Colonic mucosa (tissue), 4 donors: ENCODE data around the gene AGAP1. TPM values are rescaled to one million over a fixed set of nuclear protein-coding genes. Genes with fewer than 3 reads are reported as not detected.

Experiments
- DNase-seq: peaks from one replicate; pipeline ENCODE4 v3.0.0-alpha.2; 2020
- H3K27ac ChIP-seq: fragments of 200-600 bp; one replicate; pipeline ENCODE4 v1.8.0; 2021
- H3K27me3 ChIP-seq: fragments of 200-600 bp; one replicate; pipeline ENCODE4 v1.8.0; 2021
- H3K36me3 ChIP-seq: fragments of 200-600 bp; one replicate; pipeline ENCODE4 v1.8.0; 2021
- H3K4me1 ChIP-seq: fragments of 200-600 bp; one replicate; pipeline ENCODE4 v1.8.0; 2021; ENCODE audit warnings: mild to moderate bottlenecking
- H3K4me3 ChIP-seq: fragments of 200-600 bp; one replicate; pipeline ENCODE4 v1.8.0; 2021
- H3K9ac ChIP-seq, 2 donors: one replicate each; pipeline ENCODE4 v1.7.0; 2013; ENCODE audit warnings: control low read depth in 2 of 2, low read depth in 2 of 2, low read length in 2 of 2
- H3K9me3 ChIP-seq: fragments of 200-600 bp; one replicate; pipeline ENCODE4 v1.8.0; 2021
- intact Hi-C: fragments of 100-400 bp; cut with DNase I; formaldehyde crosslinking; loops from one replicate; pipeline ENCODE4 v1.14.1; 2022
- total RNA-seq, 2 donors: library from RNA; stranded (reverse); fragmentation: NEBNext Ultra II Directional in 1 of 2; extraction: Animal tissue kit (Norgen Biotek cat#: 25700) in 1 of 2; gene quantifications; one replicate each; pipeline ENCODE4 v1.2.1, GENCODE V29; 2021
- TF ChIP-seq, protein P1 (sequence below): fragments of 200-600 bp; IDR thresholded peaks from one replicate; pipeline ENCODE4 v1.8.0; 2022; ENCODE audit warnings: antibody characterized with exemption, mild to moderate bottlenecking
- donor health status: healthy.
- donor health status: DM: no; HTN: no; CAD: no.
- donor health status: DM: no; HTN: no; CAD: no.

The AGAP1 gene
- total RNA-seq, 2 donors from 2014 or later = 62.1 to 62.9 TPM

DNA sequence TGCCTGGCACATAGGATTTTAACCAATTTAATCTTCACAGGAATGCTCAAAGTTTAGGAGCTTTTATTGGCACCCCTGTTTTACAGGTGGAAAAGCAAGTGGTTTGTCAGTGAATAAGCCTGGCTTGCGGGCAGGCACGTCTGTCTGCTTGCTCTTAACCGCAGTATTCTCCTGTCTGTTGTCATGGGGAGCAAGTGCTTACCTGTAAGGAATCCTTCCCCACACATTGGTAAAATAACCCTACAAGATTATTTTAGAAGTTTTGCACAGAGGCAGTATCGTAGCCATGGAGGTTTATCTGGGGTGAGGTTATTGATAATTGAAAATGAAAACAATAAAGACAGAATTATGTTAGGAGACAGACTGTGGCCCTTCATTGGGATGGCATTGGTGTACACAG is 174.9 kb downstream of the AGAP1 start:
- intact Hi-C loops = no loop called here
- H3K4me1 ChIP-seq = no peaks in the 10 kb centered on the region
- TF ChIP-seq, protein P1, sequence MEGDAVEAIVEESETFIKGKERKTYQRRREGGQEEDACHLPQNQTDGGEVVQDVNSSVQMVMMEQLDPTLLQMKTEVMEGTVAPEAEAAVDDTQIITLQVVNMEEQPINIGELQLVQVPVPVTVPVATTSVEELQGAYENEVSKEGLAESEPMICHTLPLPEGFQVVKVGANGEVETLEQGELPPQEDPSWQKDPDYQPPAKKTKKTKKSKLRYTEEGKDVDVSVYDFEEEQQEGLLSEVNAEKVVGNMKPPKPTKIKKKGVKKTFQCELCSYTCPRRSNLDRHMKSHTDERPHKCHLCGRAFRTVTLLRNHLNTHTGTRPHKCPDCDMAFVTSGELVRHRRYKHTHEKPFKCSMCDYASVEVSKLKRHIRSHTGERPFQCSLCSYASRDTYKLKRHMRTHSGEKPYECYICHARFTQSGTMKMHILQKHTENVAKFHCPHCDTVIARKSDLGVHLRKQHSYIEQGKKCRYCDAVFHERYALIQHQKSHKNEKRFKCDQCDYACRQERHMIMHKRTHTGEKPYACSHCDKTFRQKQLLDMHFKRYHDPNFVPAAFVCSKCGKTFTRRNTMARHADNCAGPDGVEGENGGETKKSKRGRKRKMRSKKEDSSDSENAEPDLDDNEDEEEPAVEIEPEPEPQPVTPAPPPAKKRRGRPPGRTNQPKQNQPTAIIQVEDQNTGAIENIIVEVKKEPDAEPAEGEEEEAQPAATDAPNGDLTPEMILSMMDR = no peak

DNA sequence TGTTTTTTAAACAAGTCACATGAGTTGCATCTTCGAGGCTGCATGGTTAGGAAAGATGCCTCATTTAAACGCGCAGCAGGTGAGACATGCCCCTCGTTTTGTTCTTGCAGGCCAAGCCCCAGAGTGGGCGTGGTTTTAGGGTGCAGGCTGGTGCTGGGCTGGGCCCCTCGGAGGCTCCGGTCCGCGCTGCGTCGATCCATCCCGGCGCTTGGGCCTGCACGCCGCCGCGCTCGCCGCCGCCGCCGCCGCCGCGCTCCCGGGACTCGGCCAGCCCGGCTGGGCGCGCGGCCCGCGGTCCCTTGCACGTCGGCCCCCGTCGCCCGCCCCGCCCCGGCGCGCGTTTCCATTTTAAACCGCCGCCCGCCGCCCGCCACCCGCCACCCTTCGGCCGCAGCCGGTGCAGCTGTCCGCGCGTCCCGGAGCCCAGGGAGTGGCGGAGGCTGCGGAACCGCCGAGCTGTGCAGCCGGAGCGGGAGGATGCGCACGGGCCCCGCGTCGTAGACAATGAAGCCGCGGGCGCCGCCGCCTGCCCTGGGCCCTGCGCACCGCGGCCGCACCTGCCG is 175.5 kb downstream of the AGAP1 start:
- peak overlapping the region in 1 of 2 donors; percentile 66 for H3K9ac ChIP-seq
- TF ChIP-seq, protein P1 = no peak
- no peak overlapping the region for H3K27ac ChIP-seq
- no peaks in the 10 kb centered on the region for H3K27me3 ChIP-seq
- peak overlapping the region; percentile 35 for H3K4me3 ChIP-seq
- H3K4me1 ChIP-seq = no peaks in the 10 kb centered on the region
- no peaks in the 10 kb centered on the region for H3K9me3 ChIP-seq
- peak; percentile 80 for DNase-seq
- intact Hi-C loops = no loop called here
- no peaks in the 10 kb centered on the region for H3K36me3 ChIP-seq

More for the DNA sequence above, 174.9 kb downstream of the AGAP1 start:
- H3K4me3 ChIP-seq = no peak overlapping the region
- H3K27ac ChIP-seq = no peak overlapping the region
- H3K9me3 ChIP-seq = no peaks in the 10 kb centered on the region
- no peaks in the 10 kb centered on the region for H3K36me3 ChIP-seq
- H3K27me3 ChIP-seq = no peaks in the 10 kb centered on the region
- no peak overlapping the region for H3K9ac ChIP-seq
- DNase-seq = no peak

DNA sequence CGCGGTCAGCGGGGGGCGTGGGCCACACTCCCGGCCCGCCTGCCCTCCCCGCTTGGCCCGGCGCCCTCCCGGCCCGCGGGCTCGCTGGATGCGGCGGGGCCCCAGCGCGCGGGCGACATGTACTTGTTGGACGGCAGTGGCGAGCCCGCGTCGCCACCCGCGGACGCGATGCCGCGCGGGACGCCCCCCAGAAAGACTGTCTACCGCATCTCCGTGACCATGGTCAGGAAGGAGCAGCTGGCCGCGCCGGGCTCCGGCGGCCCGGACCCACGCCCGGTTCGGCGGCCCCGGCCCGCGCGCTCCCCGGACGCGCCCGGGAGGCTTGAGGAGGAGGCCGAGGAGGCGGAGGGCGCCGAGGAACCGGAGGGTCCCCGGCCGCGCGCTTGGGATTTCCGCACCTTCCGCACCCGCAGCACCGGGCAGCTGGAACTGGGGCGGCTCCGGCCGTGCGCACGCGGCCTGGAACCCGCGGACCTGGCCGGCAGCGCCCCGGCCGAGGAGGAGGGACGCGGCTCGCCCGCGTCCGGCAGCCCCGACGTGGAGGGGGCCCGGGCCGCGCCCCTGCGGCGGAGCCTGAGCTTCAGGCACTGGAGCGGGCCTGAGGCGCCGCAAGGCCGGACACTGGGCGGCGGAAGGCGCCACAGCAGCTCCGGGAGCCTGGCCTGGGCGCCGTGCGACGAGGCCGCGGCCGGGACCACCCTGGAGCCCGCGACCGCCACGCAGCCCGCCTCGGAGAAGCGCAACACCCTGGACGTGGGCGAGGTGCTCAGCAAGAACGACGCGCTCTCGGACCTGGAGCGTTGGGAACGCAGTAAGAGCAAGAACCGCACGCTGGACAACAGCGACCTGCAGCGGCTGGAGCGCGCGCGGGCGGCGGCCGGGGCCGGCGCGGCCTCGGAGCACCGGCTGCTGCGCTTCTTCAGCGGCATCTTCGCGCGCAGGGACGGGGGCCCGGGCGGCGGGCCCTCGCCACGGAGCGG is 176.4 kb downstream of the AGAP1 start:
- Histone ChIP-seq H3K4me1 (no peaks in the 10 kb centered on the region), H3K36me3 (no peaks in the 10 kb centered on the region), H3K9me3 (no peaks in the 10 kb centered on the region), H3K9ac (peak overlapping the region in 1 of 2 donors; percentile 66), H3K27me3 (no peaks in the 10 kb centered on the region), H3K27ac (no peak overlapping the region), H3K4me3 (peak overlapping the region; percentile 41)
- intact Hi-C loops = loop anchor here (5.0 kb wide), 3 partner anchors 73 to 178 kb away; partner anchors contain the start of gene AGAP1
- TF ChIP-seq, protein P1 = peak; percentile 31
- peak; percentile 59 for DNase-seq

DNA sequence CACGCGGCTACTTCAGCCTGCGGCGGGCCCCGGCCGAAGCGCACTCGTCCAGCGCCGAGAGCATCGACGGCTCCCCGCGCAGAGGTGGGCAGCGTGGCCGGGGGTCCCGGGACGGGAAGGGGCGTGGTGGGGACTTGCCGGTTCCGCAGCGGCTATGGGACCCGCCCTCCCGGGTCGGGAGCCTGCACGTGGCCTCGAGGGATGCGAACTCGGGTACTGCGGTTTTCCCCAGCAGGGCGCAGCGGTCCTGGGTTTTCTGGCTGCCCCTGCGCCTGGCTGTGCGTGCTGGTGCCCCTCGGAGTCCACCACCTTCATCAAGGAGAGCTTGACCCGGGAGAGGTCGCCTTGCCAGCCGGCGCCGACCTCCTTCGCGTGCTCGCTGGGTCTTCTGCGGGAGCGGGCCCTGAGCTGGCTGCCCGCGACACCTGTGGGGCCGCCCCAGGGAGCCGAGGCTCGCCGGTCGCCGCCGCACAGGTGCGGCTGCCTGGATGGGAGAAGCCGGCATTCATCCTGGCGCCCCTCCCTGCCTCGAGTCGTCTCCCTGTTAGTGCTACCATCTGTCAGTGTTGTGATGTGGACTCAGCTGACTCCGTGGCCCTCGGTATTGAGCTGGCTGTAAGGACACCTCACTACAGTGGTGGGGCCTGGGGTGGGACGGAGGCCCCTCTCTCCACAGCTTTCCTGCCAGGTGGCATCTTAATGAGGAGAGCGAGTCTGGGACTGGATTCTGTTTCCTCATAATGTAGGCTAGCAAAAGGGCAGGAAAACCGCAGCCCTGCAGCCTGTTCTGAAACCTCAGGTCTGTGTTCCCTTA is 177.3 kb downstream of the AGAP1 start:
- H3K27ac ChIP-seq = no peak overlapping the region

More for the DNA sequence above, 177.3 kb downstream of the AGAP1 start:
- DNase-seq = no peak
- Histone ChIP-seq H3K4me3 (peak overlapping the region; percentile 41), H3K9me3 (no peaks in the 10 kb centered on the region), H3K27me3 (no peaks in the 10 kb centered on the region), H3K9ac (no peak overlapping the region), H3K36me3 (no peaks in the 10 kb centered on the region), H3K4me1 (no peaks in the 10 kb centered on the region)
- TF ChIP-seq, protein P1 = no peak
- intact Hi-C loops = loop anchor here (5.0 kb wide), 3 partner anchors 74 to 179 kb away; partner anchors contain the start of gene AGAP1
